ENCODE results near the gene PSMA8. TPM values are rescaled to one million over a fixed set of nuclear protein-coding genes. Genes with fewer than 3 reads are reported as not detected.

The PSMA8 gene
- total RNA-seq (2021) (not detected in 3 replicates), Bru-seq, nascent RNA (percentile 2 among the genes with signal in this experiment)
- long read RNA-seq, experiment 1, result 0 reads
- long read RNA-seq, experiment 2, result 0 reads
- long read RNA-seq, experiment 3, partial matches to known transcripts, result 0 of 1 reads
- long read RNA-seq, experiment 3, other reads (novel, unspliced or antisense), result 0 of 1 reads

DNA sequence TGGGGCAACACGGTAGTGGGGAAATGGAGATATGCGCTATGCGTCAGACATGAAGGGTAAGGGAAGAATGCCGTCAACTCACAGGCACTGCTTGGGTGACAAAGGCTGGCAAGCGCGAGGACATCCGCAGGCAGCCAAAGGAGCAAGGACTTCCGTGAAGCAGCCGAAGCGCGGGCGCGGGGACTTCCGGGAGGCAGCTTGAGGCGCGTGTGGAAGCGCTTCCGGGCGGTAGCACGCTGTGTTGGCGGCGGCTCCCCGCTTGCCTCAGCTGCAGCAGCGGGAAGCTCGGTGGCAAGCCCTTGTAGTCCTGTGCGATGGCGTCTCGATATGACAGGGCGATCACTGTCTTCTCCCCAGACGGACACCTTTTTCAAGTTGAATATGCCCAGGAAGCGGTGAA lies at the start of gene PSMA8:
Gene PSMA8 (plus strand): TSS at position 218 of the 400 bp plus-strand sequence. CDS start 97 bp downstream, at position 315.
- Mint-ChIP-seq H3K9me3 (no peaks in the 10 kb centered on the region), H3K36me3 (no peaks in the 10 kb centered on the region), H3K4me1 (peaks cover 8% of the 10 kb centered on the region; the same call in 1 of the 2 replicates), H3K4me3 (no peak within 1 kb of the TSS), H3K27ac (no peak within 1 kb of the TSS), H3K27me3 (ENCODE audit: low read depth) (peaks cover 10% of the 10 kb centered on the region)
- peak; percentile 88 for ATAC-seq
- peak; percentile 45 for DNase-seq (ENCODE audit: low spot score)
- ChIA-PET CTCF (interaction anchor here (0.7 kb wide), 1 partner anchor 31 kb away, joined by 3 read pairs; no protein-coding TSS in a partner anchor), POLR2A (no interaction called here)
- TF ChIP-seq TEAD1 (CRISPR knock-in tag; IDR thresholded peaks at IDR 0.05) (0 out of 2 replicates have a peak, but pooled peaks have one; percentile 50), ETV6 (CRISPR knock-in tag; IDR thresholded peaks at IDR 0.05) (peak; percentile 96), MAX (CRISPR knock-in tag; IDR thresholded peaks at IDR 0.05) (peak; percentile 92), FOXK1 (CRISPR knock-in tag; IDR thresholded peaks at IDR 0.05) (0 out of 2 replicates have a peak, but pooled peaks have one; percentile 23), SMAD3 (CRISPR knock-in tag; IDR thresholded peaks at IDR 0.05; ENCODE audit: borderline replicate concordance) (peak; percentile 32; the same call in 1 of the 2 replicates), CBFB (CRISPR knock-in tag; IDR thresholded peaks at IDR 0.05; ENCODE audit: low read depth) (no peak), ZNF219 (CRISPR knock-in tag; IDR thresholded peaks at IDR 0.05; ENCODE audit: borderline replicate concordance) (no peak), ATF2 (CRISPR knock-in tag; IDR thresholded peaks at IDR 0.05; ENCODE audit: borderline replicate concordance, low read depth) (no peak), FOXP4 (CRISPR knock-in tag; IDR thresholded peaks at IDR 0.05) (0 out of 2 replicates have a peak, but pooled peaks have one; percentile 77), FOXP1 (CRISPR knock-in tag; IDR thresholded peaks at IDR 0.05; ENCODE audit: borderline replicate concordance) (peak; percentile 65; the same call in 1 of the 2 replicates)
- TF ChIP-seq, protein P1, sequence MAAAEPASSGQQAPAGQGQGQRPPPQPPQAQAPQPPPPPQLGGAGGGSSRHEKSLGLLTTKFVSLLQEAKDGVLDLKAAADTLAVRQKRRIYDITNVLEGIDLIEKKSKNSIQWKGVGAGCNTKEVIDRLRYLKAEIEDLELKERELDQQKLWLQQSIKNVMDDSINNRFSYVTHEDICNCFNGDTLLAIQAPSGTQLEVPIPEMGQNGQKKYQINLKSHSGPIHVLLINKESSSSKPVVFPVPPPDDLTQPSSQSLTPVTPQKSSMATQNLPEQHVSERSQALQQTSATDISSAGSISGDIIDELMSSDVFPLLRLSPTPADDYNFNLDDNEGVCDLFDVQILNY (CRISPR knock-in tag; IDR thresholded peaks at IDR 0.05), result 0 out of 2 replicates have a peak, but pooled peaks have one; percentile 30
- TF ChIP-seq, protein P2, sequence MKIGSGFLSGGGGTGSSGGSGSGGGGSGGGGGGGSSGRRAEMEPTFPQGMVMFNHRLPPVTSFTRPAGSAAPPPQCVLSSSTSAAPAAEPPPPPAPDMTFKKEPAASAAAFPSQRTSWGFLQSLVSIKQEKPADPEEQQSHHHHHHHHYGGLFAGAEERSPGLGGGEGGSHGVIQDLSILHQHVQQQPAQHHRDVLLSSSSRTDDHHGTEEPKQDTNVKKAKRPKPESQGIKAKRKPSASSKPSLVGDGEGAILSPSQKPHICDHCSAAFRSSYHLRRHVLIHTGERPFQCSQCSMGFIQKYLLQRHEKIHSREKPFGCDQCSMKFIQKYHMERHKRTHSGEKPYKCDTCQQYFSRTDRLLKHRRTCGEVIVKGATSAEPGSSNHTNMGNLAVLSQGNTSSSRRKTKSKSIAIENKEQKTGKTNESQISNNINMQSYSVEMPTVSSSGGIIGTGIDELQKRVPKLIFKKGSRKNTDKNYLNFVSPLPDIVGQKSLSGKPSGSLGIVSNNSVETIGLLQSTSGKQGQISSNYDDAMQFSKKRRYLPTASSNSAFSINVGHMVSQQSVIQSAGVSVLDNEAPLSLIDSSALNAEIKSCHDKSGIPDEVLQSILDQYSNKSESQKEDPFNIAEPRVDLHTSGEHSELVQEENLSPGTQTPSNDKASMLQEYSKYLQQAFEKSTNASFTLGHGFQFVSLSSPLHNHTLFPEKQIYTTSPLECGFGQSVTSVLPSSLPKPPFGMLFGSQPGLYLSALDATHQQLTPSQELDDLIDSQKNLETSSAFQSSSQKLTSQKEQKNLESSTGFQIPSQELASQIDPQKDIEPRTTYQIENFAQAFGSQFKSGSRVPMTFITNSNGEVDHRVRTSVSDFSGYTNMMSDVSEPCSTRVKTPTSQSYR (CRISPR knock-in tag; IDR thresholded peaks at IDR 0.05), result no peak

- H3K27ac Mint-ChIP-seq, result no peak overlapping the region
- POLR2A ChIA-PET, result no interaction called here
- CTCF ChIA-PET, result no interaction called here
- no peak overlapping the region for H3K4me3 Mint-ChIP-seq
- DNase-seq (ENCODE audit: low spot score) (no peak), ATAC-seq (no peak)
- no peak for TF ChIP-seq TP53 (CRISPR knock-in tag; IDR thresholded peaks at IDR 0.05)
- no peak for TF ChIP-seq ELF4 (CRISPR knock-in tag; IDR thresholded peaks at IDR 0.05; ENCODE audit: low read depth)
- no peak for TF ChIP-seq SP1 (CRISPR knock-in tag; conservative IDR thresholded peaks at IDR 0.05)
- no peak for TF ChIP-seq PRRX2 (CRISPR knock-in tag; IDR thresholded peaks at IDR 0.05)
- no peak for TF ChIP-seq FOXJ3 (CRISPR knock-in tag; IDR thresholded peaks at IDR 0.05; ENCODE audit: borderline replicate concordance)
- TF ChIP-seq NR1H2 (CRISPR knock-in tag; IDR thresholded peaks at IDR 0.05), result no peak
- peaks cover 43% of the 10 kb centered on the region for H3K36me3 Mint-ChIP-seq
- H3K9me3 Mint-ChIP-seq, result no peaks in the 10 kb centered on the region
- peaks cover 13% of the 10 kb centered on the region for H3K4me1 Mint-ChIP-seq
- no peaks in the 10 kb centered on the region for H3K27me3 Mint-ChIP-seq (ENCODE audit: low read depth)
Observed at GRCh38 chr18:26085056-26085455, 48.6 kb upstream of the PSMA8 start.
